EH (cell line): ENCODE results near the gene HSPA1L.

ENCODE experiments used
- DNase-seq: peaks from one replicate; pipeline ENCODE4 v3.0.0-alpha.2; 2015; ENCODE audit warnings: low read depth

The HSPA1L gene

GRCh38 chr6:31781244-31782125, 33.6 kb downstream of the HSPA1L start:
- DNase-seq, result no peak

- DNase-seq, result no peak
Measured at GRCh38 chr6:31780507-31781243, 34.4 kb downstream of the HSPA1L start.

- no peak for DNase-seq
Measured at GRCh38 chr6:31779908-31780307, 35.2 kb downstream of the HSPA1L start.

GRCh38 chr6:31778999-31779885, 35.8 kb downstream of the HSPA1L start:
- DNase-seq, result no peak

- no peak for DNase-seq
Measured at GRCh38 chr6:31778193-31778592, 36.9 kb downstream of the HSPA1L start.

GRCh38 chr6:31777667-31778050, 37.4 kb downstream of the HSPA1L start:
- DNase-seq, result no peak

GRCh38 chr6:31776989-31777666, 38.0 kb downstream of the HSPA1L start, which contains the start of gene VWA7:
TSS of gene VWA7 (minus strand) at chr6:31777328. CDS start at chr6:31776779, 549 bp downstream.
- peak; percentile 67 for DNase-seq

- no peak for DNase-seq
Measured at GRCh38 chr6:31776485-31776988, 38.5 kb downstream of the HSPA1L start.

- no peak for DNase-seq
Measured at GRCh38 chr6:31775633-31776484, 39.2 kb downstream of the HSPA1L start.

- no peak for DNase-seq
Measured at GRCh38 chr6:31775184-31775583, 39.9 kb downstream of the HSPA1L start.

- peak; percentile 50 for DNase-seq
Measured at GRCh38 chr6:31771992-31772358, 43.1 kb downstream of the HSPA1L start.

- DNase-seq, result no peak
Measured at GRCh38 chr6:31770860-31771259, 44.2 kb downstream of the HSPA1L start.

GRCh38 chr6:31769684-31770371, 45.3 kb downstream of the HSPA1L start:
- DNase-seq, result peak; percentile 66

- DNase-seq, result no peak
Measured at GRCh38 chr6:31768363-31769257, 46.5 kb downstream of the HSPA1L start.

- DNase-seq, result no peak
Measured at GRCh38 chr6:31767096-31767645, 47.9 kb downstream of the HSPA1L start.

GRCh38 chr6:31765910-31766794, 48.9 kb downstream of the HSPA1L start:
- peak; percentile 40 for DNase-seq

- no peak for DNase-seq
Measured at GRCh38 chr6:31765559-31765909, 49.5 kb downstream of the HSPA1L start.

GRCh38 chr6:31764198-31764597, 50.9 kb downstream of the HSPA1L start:
- no peak for DNase-seq
